ENCODE measurements around the gene FAM3A. TPM values are rescaled to one million over a fixed set of nuclear protein-coding genes. Genes with fewer than 3 reads are reported as not detected.
A peak's percentile ranks its signal among the peaks of the same experiment; 100 is the strongest.

Gene FAM3A
- total RNA-seq, 1 donor from 2014 or later = 39.1 TPM

DNA sequence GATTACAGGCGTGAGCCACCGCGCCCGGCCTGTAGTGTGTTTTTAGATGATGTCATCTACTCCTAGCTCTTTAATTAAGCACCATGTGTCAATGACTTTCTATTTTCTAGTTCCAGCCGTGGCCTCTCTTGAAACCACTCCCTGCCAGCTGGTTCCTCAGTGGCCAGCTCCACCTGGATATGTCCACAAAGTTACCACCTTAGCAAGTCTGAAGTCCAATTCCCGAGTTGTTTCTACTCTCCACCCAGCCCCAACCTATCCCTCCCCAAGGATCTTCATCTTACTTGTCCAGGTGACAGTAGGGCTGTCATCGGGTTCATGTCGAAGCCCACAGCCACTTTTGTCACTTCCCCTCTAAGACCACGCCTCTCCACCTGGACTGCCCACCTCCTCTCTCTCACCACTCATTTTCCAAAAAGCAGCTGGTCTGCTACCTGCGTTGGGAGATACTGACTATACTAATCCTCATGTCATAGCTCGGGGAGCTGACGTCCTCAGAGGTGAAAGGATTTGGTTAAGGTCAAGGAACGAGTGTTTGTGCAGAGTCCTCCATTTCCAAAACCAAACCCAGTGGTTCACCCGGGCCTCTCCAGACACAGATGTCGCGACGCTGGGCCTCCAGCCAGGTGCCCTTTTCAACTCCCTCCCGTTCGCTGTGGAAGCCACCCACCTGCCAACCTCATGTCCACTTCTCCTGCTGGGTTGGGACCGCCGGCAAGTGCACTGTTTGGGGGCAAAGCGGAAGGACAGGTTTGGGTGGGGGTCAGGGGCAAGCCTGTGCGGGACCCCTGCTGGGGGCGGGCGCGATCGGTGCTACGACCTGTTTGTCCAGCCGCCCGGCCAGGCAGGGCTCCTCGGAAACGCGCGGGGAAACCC, 704 bp downstream of the FAM3A start:
- Mint-ChIP-seq H3K9me3 (peaks cover 10% of the 10 kb centered on the region), H3K36me3 (peaks cover 7% of the 10 kb centered on the region), H3K4me1 (peaks cover 20% of the 10 kb centered on the region), H3K27me3 (ENCODE audit: low read depth) (no peaks in the 10 kb centered on the region), H3K4me3 (peak overlapping the region; percentile 69), H3K27ac (peak overlapping the region; percentile 86)
- DNase-seq (ENCODE audit: low spot score in 2 of 2, unreplicated experiment in 2 of 2) = no peak
- TF ChIP-seq, protein P1, sequence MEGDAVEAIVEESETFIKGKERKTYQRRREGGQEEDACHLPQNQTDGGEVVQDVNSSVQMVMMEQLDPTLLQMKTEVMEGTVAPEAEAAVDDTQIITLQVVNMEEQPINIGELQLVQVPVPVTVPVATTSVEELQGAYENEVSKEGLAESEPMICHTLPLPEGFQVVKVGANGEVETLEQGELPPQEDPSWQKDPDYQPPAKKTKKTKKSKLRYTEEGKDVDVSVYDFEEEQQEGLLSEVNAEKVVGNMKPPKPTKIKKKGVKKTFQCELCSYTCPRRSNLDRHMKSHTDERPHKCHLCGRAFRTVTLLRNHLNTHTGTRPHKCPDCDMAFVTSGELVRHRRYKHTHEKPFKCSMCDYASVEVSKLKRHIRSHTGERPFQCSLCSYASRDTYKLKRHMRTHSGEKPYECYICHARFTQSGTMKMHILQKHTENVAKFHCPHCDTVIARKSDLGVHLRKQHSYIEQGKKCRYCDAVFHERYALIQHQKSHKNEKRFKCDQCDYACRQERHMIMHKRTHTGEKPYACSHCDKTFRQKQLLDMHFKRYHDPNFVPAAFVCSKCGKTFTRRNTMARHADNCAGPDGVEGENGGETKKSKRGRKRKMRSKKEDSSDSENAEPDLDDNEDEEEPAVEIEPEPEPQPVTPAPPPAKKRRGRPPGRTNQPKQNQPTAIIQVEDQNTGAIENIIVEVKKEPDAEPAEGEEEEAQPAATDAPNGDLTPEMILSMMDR (IDR thresholded peaks at IDR 0.05; ENCODE audit: unreplicated experiment) = no peak

DNA sequence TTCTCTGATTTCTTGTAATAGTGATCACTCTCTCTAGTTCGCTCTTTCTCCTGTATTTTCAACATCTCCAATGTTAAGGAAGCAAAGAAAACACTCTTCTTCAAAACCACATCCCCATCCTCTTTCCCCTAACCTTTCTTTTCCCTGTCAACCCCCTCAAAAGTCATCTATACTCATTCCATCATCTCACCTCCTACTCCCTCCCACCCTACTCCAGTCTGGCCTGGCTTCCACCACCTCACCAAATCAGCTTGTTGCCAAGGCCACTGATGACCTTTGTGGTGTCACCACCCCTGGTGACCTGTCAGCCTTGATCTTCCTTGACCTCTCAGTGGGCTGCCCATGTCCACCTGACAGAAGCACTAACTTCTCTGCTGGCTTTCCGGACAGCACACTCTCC, 2.3 kb downstream of the FAM3A start:
- peak overlapping the region; percentile 31 for H3K4me3 Mint-ChIP-seq
- DNase-seq (ENCODE audit: low spot score in 2 of 2, unreplicated experiment in 2 of 2) = no peak
- peaks cover 17% of the 10 kb centered on the region for H3K36me3 Mint-ChIP-seq
- TF ChIP-seq, protein P1 (IDR thresholded peaks at IDR 0.05; ENCODE audit: unreplicated experiment) = no peak
- peak overlapping the region; percentile 51 for H3K27ac Mint-ChIP-seq
- H3K4me1 Mint-ChIP-seq = peaks cover 20% of the 10 kb centered on the region
- peaks cover 21% of the 10 kb centered on the region for H3K9me3 Mint-ChIP-seq
- H3K27me3 Mint-ChIP-seq (ENCODE audit: low read depth) = no peaks in the 10 kb centered on the region

DNA sequence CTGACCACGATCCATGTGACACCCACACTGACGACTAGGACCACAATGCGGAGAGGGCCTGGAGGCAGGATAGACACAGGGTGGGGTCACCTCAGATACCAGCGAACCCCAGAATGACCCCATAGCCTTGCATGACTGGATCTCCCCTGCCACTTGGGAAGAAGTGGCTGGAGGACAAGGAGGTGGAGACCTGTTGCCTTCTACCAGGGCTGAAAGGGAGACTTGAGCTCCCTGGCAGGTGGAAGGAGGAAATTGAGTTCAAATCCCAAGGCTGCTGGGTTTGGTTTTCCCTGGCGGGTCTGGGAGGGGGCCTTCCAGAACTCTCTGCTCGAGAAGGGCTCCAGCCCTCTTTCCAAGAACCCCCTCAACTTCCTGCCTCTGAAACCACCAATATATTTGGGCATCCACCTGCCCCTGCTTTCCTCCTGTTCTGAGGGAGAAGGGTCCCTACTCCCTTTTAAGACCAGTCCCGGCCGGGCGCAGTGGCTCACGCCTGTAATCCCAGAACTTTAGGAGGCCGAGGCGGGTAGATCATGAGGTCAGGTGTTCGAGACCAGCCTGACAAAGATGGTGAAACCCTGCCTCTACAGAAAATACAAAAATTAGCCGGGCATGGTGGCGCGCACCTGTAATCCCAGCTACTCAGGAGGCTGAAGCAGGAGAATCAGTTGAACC, 3.0 kb downstream of the FAM3A start:
- Mint-ChIP-seq H3K4me3 (no peak overlapping the region), H3K9me3 (peaks cover 22% of the 10 kb centered on the region), H3K36me3 (peaks cover 22% of the 10 kb centered on the region), H3K4me1 (peaks cover 17% of the 10 kb centered on the region), H3K27me3 (ENCODE audit: low read depth) (no peaks in the 10 kb centered on the region), H3K27ac (no peak overlapping the region)
- DNase-seq (ENCODE audit: low spot score in 2 of 2, unreplicated experiment in 2 of 2) = no peak
- TF ChIP-seq, protein P1 (IDR thresholded peaks at IDR 0.05; ENCODE audit: unreplicated experiment) = no peak

DNA sequence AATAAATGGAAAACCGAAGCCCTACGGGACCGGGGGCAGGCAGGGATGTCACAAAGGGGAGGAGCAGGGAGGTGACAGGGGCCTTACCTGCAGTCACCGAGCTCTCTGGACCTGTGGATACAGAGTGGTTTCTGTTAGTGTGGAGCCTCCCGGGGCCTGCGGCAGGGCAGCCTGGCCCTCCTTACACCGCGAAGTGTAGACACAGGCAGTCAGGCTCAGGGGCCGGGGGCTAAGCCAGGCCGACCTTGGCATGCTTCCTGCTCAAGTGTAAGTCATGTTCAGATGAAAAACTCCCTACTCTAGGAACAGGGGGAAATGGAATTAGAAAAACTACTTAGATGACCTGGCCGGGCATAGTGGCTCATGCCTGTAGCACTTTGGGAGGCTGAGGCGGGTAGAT, 4.3 kb downstream of the FAM3A start:
- TF ChIP-seq, protein P1 (IDR thresholded peaks at IDR 0.05; ENCODE audit: unreplicated experiment) = no peak
- no peak for DNase-seq (ENCODE audit: low spot score in 2 of 2, unreplicated experiment in 2 of 2)
- peaks cover 22% of the 10 kb centered on the region for H3K36me3 Mint-ChIP-seq
- peaks cover 21% of the 10 kb centered on the region for H3K9me3 Mint-ChIP-seq
- no peak overlapping the region for H3K4me3 Mint-ChIP-seq
- peaks cover 8% of the 10 kb centered on the region for H3K4me1 Mint-ChIP-seq
- H3K27ac Mint-ChIP-seq = no peak overlapping the region
- no peaks in the 10 kb centered on the region for H3K27me3 Mint-ChIP-seq (ENCODE audit: low read depth)

DNA sequence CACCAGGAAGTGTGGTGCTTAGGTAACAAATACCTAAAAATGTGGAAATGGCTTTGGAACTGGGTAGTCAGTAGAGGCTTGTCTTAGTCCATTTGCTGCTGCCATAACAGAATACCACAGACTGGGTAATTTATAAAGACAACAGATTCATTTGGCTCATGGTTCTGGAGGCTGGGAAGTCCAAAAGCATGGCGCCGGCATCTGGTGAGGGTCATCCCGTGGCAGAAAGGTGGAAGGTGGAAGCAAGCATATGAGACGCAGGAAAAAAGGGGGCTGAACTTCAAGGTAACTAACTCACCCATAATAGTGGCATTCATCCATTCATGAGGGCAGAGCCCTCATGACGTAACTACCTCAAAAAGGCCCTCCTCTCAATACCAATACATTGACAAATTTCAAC, 6.6 kb downstream of the FAM3A start:
- H3K27me3 Mint-ChIP-seq (ENCODE audit: low read depth) = no peaks in the 10 kb centered on the region
- no peak overlapping the region for H3K27ac Mint-ChIP-seq
- no peak overlapping the region for H3K4me3 Mint-ChIP-seq
- TF ChIP-seq, protein P1 (IDR thresholded peaks at IDR 0.05; ENCODE audit: unreplicated experiment) = no peak
- DNase-seq (ENCODE audit: low spot score in 2 of 2, unreplicated experiment in 2 of 2) = no peak
- peaks cover 25% of the 10 kb centered on the region for H3K36me3 Mint-ChIP-seq
- peaks cover 24% of the 10 kb centered on the region for H3K9me3 Mint-ChIP-seq
- peaks cover 1% of the 10 kb centered on the region for H3K4me1 Mint-ChIP-seq

All from mesothelial cell of epicardium (in vitro differentiated cells).